ENCODE data around the gene NCCRP1. TPM values are rescaled to one million over a fixed set of nuclear protein-coding genes. Genes with fewer than 3 reads are reported as not detected.

Gene NCCRP1
- total and polyA plus RNA-seq, 10 of the 15 experiments (the other 5 are each of a cell fraction or from before 2014, with no cell fraction given): not detected

GRCh38 chr19:39193803-39194202, 3.0 kb upstream of the NCCRP1 start (continued):
- no peak for TF ChIP-seq GABPA (IDR thresholded peaks at IDR 0.05; ENCODE audit: low read depth)
- TF ChIP-seq NR2C2 (IDR thresholded peaks at IDR 0.05; ENCODE audit: borderline replicate concordance, control insufficient read depth, insufficient read length, low read depth): no peak

GRCh38 chr19:39194832-39195542, 1.8 kb upstream of the NCCRP1 start:
- Histone ChIP-seq H3K9me3 (replicated peaks; ENCODE audit: control insufficient read depth, insufficient read depth, low read length) (no peaks in the 10 kb centered on the region), H2AFZ (ENCODE audit: control insufficient read depth, low read depth, low read length) (no peak overlapping the region), H3K27ac (ENCODE audit: control insufficient read depth, insufficient read depth) (no peak overlapping the region), H4K20me1 (ENCODE audit: control insufficient read depth, insufficient read depth) (no peaks in the 10 kb centered on the region), H3K4me2 (ENCODE audit: control insufficient read depth, insufficient read depth) (no peak overlapping the region), H3K4me1 (ENCODE audit: control insufficient read depth, insufficient read depth, low read length) (no peaks in the 10 kb centered on the region), H3K36me3 (ENCODE audit: control insufficient read depth in 2 of 2, insufficient read depth in 2 of 2, low read length in 1 of 2) (no peaks in the 10 kb centered on the region), H3K79me2 (ENCODE audit: control insufficient read depth, insufficient read depth, low read length) (no peaks in the 10 kb centered on the region), H3K9ac (ENCODE audit: control insufficient read depth, insufficient read depth, low read length) (no peak overlapping the region), H3K4me3 (no peak overlapping the region), H3K27me3 (replicated peaks in 1 of 2; ENCODE audit: control insufficient read depth in 2 of 2, insufficient read depth in 2 of 2, low read length in 1 of 2) (peaks cover 3 to 5% of the 10 kb centered on the region in 2 experiments; a peak in 2 of 4 replicates)
- ChIA-PET CTCF (no interaction called here), SMC1A (ENCODE audit: uncharacterized antibody, unreplicated experiment) (no interaction called here), RAD21 (ENCODE audit: unreplicated experiment) (no interaction called here), POLR2A (no interaction called here)
- ATAC-seq (no peak), FAIRE-seq (no peak), DNase-seq (ENCODE audit: low read depth, low spot score) (no peak)
- no TSS peak for BruUV-seq (replicated peaks)
- 28% methylated on average over 9 of the region's 9 CpGs for WGBS (ENCODE audit: insufficient coverage, insufficient replicate concordance, low lambda C conversion rate, missing lambda C conversion rate)
- TF ChIP-seq PAX5 (IDR thresholded peaks at IDR 0.05; ENCODE audit: borderline replicate concordance, low read depth, low read length) (no peak), SRF (IDR thresholded peaks at IDR 0.05; ENCODE audit: low read depth in 2 of 2, low read length in 2 of 2) (no peak), ELK1 (IDR thresholded peaks at IDR 0.05; ENCODE audit: low read depth, low read length) (no peak), MLLT1 (IDR thresholded peaks at IDR 0.05) (no peak), ESRRA (IDR thresholded peaks at IDR 0.05; ENCODE audit: low read length) (no peak), NR2C1 (IDR thresholded peaks at IDR 0.05) (no peak), ZNF217 (IDR thresholded peaks at IDR 0.05) (no peak), BCLAF1 (IDR thresholded peaks at IDR 0.05) (no peak)
- intact Hi-C loops (cut with micrococcal nuclease; ENCODE audit: unreplicated experiment) (no loop called here), in situ Hi-C loops (cut with MboI) (no loop called here)

All from GM12878 (cell line).